GM12874 (cell line): ENCODE data around the gene BAG3.
A peak's percentile ranks its signal among the peaks of the same experiment; 100 is the strongest.

ENCODE experiments used
- TF ChIP-seq, protein P1 (sequence below): IDR thresholded peaks from 2 replicates; pipeline ENCODE4 v1.5.1; 2011; ENCODE audit warnings: low read depth, mild to moderate bottlenecking, control low read depth, low read length, moderate library complexity; ENCODE audit not compliant: insufficient read depth

BAG3 gene

DNA sequence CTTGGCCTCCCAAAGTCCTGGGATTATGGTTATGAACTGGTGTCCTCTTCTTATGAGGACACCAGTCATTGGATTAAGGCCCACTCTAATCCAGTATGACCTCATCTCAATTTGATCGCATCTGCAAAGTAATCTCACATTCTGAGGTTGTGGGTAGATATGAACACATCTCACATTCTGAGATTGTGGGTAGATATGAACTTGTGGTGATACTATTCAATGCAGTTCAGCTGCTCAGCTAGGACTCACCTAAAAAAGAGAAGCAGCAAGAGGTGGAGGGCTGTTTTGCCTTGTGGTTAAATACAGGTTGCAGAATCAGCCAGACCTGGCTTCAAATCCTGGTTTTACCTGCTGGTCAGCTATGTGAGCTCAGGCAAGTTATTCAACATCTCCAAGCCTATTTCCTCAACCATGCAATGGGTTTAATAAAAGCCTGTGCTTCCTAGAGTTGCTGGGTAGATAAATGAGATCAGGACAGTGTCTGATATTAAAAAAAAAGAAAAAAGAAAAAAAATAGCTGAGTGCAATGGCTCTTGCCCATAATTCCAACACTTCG lies 8.5 kb upstream of the BAG3 start:
- TF ChIP-seq, protein P1, sequence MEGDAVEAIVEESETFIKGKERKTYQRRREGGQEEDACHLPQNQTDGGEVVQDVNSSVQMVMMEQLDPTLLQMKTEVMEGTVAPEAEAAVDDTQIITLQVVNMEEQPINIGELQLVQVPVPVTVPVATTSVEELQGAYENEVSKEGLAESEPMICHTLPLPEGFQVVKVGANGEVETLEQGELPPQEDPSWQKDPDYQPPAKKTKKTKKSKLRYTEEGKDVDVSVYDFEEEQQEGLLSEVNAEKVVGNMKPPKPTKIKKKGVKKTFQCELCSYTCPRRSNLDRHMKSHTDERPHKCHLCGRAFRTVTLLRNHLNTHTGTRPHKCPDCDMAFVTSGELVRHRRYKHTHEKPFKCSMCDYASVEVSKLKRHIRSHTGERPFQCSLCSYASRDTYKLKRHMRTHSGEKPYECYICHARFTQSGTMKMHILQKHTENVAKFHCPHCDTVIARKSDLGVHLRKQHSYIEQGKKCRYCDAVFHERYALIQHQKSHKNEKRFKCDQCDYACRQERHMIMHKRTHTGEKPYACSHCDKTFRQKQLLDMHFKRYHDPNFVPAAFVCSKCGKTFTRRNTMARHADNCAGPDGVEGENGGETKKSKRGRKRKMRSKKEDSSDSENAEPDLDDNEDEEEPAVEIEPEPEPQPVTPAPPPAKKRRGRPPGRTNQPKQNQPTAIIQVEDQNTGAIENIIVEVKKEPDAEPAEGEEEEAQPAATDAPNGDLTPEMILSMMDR, result no peak

DNA sequence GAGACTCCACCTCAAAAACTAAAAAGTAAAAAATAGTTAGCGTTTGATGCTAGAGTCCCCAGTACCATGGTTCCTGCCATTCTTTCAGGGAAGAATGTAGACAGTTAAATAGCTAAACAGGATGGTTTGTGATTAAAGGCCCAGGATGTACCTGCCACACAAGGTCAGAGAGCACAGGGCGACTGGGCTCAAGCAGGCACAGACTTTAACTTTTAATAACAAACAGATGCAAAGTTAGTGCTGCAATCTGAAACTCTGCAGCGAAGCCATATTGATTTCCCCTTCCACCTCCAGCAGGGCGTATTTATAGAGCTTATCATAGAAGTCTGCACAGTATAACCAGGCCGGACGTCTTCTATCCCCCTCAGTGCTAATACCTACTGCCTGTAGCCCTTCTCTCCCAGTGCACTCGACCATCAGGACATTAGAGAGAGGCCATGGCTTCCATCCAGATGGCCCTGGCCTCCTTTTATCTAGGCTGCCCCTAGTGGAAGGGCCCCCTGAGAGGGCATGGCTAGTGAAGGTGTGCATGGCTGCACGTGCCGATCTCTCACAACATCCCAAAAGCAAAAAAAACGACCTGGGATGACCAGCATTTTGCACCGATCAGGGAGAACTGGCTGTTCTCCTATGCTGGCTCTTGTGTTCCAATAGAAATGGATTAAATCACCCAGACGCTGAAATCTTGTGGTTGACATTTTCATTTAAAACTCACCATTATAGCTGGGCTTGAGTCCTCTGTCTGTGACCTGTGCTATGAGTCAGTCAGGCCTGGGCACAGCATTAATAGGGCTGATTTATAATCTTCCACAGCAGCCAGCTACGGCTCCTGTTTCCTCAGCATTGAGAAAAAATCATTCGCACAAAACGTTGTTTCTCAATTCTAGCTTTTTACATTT lies 7.6 kb upstream of the BAG3 start:
- TF ChIP-seq, protein P1, result no peak

DNA sequence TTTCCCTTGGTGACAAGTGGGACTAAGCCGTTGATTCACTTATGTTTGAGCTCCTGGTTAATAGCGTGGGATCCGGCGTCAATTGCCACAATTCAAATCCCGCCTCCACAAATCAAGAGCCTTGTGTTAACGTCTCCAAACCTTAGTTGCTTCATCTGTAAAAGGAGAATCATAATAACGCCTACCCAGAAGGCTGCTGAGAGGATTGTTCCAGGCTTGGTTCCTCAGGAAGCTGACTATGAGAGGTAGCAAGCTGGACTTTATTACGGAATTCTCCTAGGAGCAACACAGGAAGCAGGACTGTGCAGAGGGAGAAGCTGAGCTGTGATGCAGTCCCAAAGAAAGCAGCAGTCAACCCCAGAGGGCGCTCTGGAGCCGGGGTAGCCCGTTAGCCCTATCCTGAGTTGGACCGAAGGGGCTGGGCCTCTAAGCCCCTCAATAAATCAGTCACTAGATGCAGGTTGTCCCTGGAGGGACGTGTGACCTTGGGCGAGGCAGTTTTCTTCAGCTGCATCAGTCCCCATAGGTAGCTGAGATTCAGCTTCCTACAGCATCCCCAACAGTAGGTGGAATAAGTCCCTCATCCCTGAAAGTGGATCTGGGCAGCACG lies 6.9 kb upstream of the BAG3 start:
- TF ChIP-seq, protein P1, result peak; percentile 7; the same call in 1 of the 2 replicates

DNA sequence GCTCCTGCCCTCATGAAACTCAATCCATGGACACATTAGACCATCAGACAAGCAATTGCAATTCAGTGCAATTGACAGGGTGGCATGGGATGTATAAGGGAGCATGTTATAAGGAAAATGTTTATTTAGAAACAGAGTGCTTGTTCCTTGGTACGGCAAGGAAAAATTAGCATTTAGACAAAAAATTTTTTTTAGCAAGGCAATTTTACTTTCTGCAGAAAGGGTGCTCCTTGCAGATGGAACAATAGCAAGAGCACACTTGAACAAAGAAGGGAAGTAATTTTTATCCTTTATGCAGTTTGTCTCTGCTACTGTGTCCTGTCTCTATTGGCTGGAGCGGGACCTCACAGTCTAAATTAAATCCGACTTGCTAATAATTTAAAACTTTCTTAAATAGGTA lies 6.2 kb upstream of the BAG3 start:
- TF ChIP-seq, protein P1, result no peak

DNA sequence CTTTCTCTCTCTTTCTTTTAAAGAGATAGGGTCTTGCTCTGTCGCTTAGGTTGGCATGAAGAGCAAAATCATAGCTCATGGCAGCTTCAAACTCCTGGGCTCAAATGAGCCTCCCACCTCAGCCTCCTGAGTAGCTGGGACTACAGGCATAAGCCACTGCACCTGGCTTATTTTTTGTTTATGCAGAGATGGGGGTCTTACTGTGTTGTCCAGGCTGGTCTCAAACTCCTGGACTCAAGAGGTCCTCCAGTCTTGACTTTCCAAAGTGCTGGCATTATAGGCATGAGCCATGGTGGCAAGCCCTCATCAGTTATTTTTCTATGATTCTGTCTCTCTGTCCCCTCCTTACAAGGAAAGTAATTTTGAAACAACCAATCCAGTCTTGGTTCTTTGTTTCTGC lies 1.1 kb upstream of the BAG3 start:
- TF ChIP-seq, protein P1, result no peak

DNA sequence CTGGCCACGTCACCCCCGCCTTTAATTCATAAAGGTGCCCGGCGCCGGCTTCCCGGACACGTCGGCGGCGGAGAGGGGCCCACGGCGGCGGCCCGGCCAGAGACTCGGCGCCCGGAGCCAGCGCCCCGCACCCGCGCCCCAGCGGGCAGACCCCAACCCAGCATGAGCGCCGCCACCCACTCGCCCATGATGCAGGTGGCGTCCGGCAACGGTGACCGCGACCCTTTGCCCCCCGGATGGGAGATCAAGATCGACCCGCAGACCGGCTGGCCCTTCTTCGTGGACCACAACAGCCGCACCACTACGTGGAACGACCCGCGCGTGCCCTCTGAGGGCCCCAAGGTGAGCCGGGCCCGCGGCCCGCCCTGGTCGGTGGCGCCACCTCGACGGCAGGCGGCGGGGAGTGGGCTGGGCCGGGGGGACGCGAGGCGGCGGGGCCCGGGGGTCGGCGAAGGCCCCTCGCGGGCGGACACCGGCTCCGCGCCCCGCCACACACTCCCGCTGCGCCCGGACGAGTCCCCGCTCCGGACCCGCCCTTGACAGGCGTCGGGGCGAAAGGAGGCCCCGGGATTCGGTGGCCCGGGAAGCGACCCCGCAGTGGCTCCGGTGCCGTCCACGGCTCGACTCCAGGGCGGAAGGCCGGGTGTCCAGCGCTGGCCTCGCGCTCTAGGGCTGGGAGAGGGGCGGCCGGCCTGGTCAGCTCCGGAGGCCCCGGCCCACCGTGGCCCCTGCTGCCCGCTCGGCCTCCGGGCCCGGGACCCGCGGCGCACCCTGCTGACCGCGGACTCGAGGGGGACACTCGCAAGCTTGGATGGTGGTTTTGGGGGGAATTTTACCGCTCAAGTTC lies 557 bp downstream of the BAG3 start:
- TF ChIP-seq, protein P1, result 0 out of 2 replicates have a peak, but pooled peaks have one; percentile 4

DNA sequence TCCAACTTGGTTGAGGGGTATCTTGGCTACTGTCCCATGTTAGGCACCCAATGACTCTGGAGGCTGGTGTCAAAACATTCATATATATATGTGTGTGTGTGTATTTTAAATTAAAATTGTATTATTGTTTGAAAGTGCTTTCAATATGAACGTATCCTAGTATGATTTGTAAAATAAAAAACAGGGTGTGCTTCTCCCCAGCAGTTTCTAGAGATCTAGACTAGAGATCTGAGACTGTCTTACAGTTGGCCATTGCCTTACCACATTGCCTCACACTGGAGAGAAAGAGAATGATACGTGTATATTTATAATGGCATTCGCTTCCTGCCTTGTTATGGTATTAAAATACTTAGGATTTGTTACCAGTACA lies 1.2 kb downstream of the BAG3 start:
- TF ChIP-seq, protein P1, result peak; percentile 19; the same call in 1 of the 2 replicates
